Measurements from ENCODE around the gene SH3GL2. TPM values are rescaled to one million over a fixed set of nuclear protein-coding genes. Genes with fewer than 3 reads are reported as not detected.

The SH3GL2 gene
- total RNA-seq, 1 donor from 2014 or later: 0.51 TPM

DNA sequence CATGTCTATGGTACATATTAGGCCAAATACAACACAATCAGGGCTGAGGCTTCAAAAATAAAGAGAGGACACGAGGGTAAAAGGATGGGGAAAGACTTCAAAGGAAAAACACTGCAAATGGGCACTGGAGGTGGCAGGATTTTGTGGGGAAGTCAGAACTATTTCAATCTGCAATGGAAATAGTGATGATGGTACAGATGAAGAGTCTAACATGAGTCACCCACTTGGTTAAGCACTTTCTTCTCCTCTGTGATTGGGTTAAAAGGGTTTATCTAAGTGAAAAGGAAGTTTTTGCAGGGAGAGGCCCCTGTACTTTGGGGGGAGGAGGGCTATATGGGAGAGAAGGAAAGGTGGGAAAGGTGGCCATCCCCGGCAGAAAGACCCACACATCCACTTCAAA, 4.5 kb upstream of the SH3GL2 start:
- Mint-ChIP-seq H3K4me3 (no peak overlapping the region), H3K9me3 (peaks cover 3% of the 10 kb centered on the region), H3K36me3 (no peaks in the 10 kb centered on the region), H3K27me3 (ENCODE audit: low read depth) (peaks cover 72% of the 10 kb centered on the region), H3K27ac (no peak overlapping the region), H3K4me1 (peaks cover 9% of the 10 kb centered on the region)
- TF ChIP-seq, protein P1, sequence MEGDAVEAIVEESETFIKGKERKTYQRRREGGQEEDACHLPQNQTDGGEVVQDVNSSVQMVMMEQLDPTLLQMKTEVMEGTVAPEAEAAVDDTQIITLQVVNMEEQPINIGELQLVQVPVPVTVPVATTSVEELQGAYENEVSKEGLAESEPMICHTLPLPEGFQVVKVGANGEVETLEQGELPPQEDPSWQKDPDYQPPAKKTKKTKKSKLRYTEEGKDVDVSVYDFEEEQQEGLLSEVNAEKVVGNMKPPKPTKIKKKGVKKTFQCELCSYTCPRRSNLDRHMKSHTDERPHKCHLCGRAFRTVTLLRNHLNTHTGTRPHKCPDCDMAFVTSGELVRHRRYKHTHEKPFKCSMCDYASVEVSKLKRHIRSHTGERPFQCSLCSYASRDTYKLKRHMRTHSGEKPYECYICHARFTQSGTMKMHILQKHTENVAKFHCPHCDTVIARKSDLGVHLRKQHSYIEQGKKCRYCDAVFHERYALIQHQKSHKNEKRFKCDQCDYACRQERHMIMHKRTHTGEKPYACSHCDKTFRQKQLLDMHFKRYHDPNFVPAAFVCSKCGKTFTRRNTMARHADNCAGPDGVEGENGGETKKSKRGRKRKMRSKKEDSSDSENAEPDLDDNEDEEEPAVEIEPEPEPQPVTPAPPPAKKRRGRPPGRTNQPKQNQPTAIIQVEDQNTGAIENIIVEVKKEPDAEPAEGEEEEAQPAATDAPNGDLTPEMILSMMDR (IDR thresholded peaks at IDR 0.05; ENCODE audit: unreplicated experiment): no peak
- DNase-seq (ENCODE audit: low spot score in 2 of 2, unreplicated experiment in 2 of 2): no peak

DNA sequence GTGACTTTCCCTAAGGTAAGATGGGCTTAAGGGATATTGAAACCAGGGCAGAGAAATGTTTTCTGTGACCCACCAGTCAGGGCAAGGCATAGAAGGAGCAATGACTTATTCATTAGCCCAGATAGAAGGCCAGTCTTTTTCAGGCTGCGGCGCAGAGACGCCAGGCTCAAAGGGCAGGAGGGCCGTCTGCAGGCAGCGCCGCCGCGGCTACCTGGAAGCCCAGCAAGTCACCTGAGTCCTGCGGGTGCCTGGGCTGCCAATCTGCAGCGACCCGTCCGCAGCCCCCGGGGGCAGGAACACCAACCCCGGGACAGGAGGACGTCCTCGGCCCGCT, 322 bp upstream of the SH3GL2 start:
- peak overlapping the region; percentile 60 for H3K4me3 Mint-ChIP-seq
- DNase-seq (ENCODE audit: low spot score in 2 of 2, unreplicated experiment in 2 of 2): no peak
- H3K36me3 Mint-ChIP-seq: no peaks in the 10 kb centered on the region
- no peak overlapping the region for H3K27ac Mint-ChIP-seq
- peaks cover 3% of the 10 kb centered on the region for H3K9me3 Mint-ChIP-seq
- TF ChIP-seq, protein P1 (IDR thresholded peaks at IDR 0.05; ENCODE audit: unreplicated experiment): no peak
- H3K4me1 Mint-ChIP-seq: peaks cover 8% of the 10 kb centered on the region
- H3K27me3 Mint-ChIP-seq (ENCODE audit: low read depth): peaks cover 87% of the 10 kb centered on the region

DNA sequence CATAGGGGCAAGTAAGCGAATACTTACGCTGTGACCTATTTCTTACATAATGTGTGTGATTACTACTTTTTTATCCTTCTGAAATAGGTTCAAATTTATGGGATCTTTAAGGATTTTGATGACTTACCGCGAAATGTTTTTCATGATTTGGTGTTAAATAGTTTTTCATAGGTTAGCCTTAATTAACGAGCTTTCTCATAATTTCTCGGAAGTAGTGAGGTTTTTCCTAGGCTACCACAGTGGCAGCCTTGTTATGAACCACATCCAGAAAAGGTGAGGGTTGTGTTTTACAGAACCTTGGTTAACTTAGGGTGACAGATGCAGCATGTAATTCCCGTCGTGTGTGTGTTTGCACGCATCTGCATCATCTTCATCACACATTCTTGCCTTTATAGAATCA, 1.3 kb downstream of the SH3GL2 start:
- peak overlapping the region; percentile 21 for H3K4me3 Mint-ChIP-seq

DNA sequence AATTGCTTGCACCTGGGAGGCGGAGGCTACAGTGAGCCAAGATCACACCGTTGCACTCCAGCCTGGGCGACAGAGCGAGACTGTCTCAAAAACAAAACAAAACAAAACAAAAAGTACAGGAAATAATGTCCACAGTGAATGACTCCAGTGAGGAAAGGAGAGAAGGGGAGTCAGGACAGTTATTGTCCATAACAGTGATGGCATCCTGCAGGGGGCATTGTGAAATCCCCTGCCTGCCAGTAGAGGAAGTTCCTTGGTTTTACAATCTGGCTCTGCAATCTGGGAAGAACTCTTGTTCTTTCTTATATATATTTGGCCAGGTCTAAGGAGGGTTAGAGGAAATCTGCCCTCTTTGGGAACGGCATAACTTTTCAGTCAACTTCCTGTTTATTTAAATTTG, 8.2 kb downstream of the SH3GL2 start:
- peaks cover 30% of the 10 kb centered on the region for H3K27me3 Mint-ChIP-seq (ENCODE audit: low read depth)
- no peak for DNase-seq (ENCODE audit: low spot score in 2 of 2, unreplicated experiment in 2 of 2)
- H3K36me3 Mint-ChIP-seq: no peaks in the 10 kb centered on the region
- no peak overlapping the region for H3K27ac Mint-ChIP-seq
- TF ChIP-seq, protein P1 (IDR thresholded peaks at IDR 0.05; ENCODE audit: unreplicated experiment): no peak
- no peak overlapping the region for H3K4me3 Mint-ChIP-seq
- H3K9me3 Mint-ChIP-seq: no peaks in the 10 kb centered on the region
- no peaks in the 10 kb centered on the region for H3K4me1 Mint-ChIP-seq

More for the DNA sequence above, 1.3 kb downstream of the SH3GL2 start:
- peaks cover 8% of the 10 kb centered on the region for H3K4me1 Mint-ChIP-seq
- H3K27me3 Mint-ChIP-seq (ENCODE audit: low read depth): peaks cover 81% of the 10 kb centered on the region
- H3K9me3 Mint-ChIP-seq: peaks cover 3% of the 10 kb centered on the region
- DNase-seq (ENCODE audit: low spot score in 2 of 2, unreplicated experiment in 2 of 2): no peak
- H3K27ac Mint-ChIP-seq: no peak overlapping the region
- no peaks in the 10 kb centered on the region for H3K36me3 Mint-ChIP-seq
- TF ChIP-seq, protein P1 (IDR thresholded peaks at IDR 0.05; ENCODE audit: unreplicated experiment): no peak

DNA sequence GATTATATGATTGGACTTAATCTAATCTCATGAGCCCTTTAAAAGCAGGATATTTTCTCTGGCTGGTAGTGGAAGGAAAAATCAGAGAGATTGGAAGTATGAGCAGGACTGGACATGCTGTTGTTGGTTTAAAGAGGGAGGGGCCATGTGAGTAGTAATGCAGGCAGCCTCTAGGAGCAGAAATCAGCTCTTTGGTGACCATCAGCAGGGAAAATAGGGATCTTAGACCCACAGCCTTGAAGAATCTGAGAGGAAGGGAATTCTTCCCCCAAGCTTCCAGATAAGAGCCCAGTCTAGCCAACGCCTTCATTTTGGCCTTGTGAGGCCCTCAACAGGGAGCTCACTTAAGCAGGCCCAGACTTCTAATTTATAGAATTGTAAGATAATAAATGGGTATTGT, 9.5 kb downstream of the SH3GL2 start:
- Mint-ChIP-seq H3K36me3 (no peaks in the 10 kb centered on the region), H3K9me3 (no peaks in the 10 kb centered on the region), H3K27me3 (ENCODE audit: low read depth) (peaks cover 25% of the 10 kb centered on the region), H3K27ac (no peak overlapping the region), H3K4me3 (no peak overlapping the region), H3K4me1 (no peaks in the 10 kb centered on the region)
- DNase-seq (ENCODE audit: low spot score in 2 of 2, unreplicated experiment in 2 of 2): no peak
- TF ChIP-seq, protein P1 (IDR thresholded peaks at IDR 0.05; ENCODE audit: unreplicated experiment): no peak

DNA sequence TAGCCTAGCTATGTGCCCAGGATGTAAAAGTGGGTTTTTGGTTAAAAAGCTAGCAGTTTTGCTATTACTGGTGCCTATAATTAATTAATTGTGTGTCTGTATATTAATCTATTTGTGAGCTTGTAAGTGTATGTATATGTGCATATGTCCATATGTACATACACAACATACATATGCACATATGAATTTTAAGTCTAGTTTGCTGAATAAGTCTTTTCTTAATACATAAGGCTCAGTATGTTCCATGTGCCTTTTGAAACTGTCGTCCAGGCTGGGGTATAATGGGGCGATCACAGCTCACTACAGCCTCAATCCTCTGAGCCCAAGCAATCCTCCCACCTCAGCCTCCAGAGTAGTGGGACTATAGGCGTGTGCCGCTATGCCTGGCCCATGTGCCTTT, 10.1 kb downstream of the SH3GL2 start:
- H3K36me3 Mint-ChIP-seq: no peaks in the 10 kb centered on the region
- peaks cover 27% of the 10 kb centered on the region for H3K27me3 Mint-ChIP-seq (ENCODE audit: low read depth)
- no peak overlapping the region for H3K27ac Mint-ChIP-seq
- no peaks in the 10 kb centered on the region for H3K4me1 Mint-ChIP-seq
- no peaks in the 10 kb centered on the region for H3K9me3 Mint-ChIP-seq
- H3K4me3 Mint-ChIP-seq: no peak overlapping the region
- TF ChIP-seq, protein P1 (IDR thresholded peaks at IDR 0.05; ENCODE audit: unreplicated experiment): no peak
- no peak for DNase-seq (ENCODE audit: low spot score in 2 of 2, unreplicated experiment in 2 of 2)

Measured in mesothelial cell of epicardium (in vitro differentiated cells).